Activated naive CD8-positive, alpha-beta T cell treated with anti-CD3 and anti-CD28 coated beads for 36 hours (primary cell): ENCODE measurements around the gene KL. TPM values are rescaled to one million over a fixed set of nuclear protein-coding genes. Genes with fewer than 3 reads are reported as not detected.

Experiments used
- DNase-seq: peaks from one replicate; pipeline ENCODE4 v3.0.0; 2021
- H3K27ac Mint-ChIP-seq: one replicate; pipeline ENCODE4 v1.8.0; 2022; ENCODE audit warnings: mild to moderate bottlenecking, moderate library complexity, mixed read lengths
- H3K27me3 Mint-ChIP-seq: one replicate; pipeline ENCODE4 v1.8.0; 2022; ENCODE audit warnings: mild to moderate bottlenecking, mixed read lengths
- H3K36me3 Mint-ChIP-seq: one replicate; pipeline ENCODE4 v1.8.0; 2021; ENCODE audit warnings: mild to moderate bottlenecking, mixed read lengths
- H3K4me1 Mint-ChIP-seq: one replicate; pipeline ENCODE4 v1.8.0; 2021; ENCODE audit warnings: mixed read lengths
- H3K4me3 Mint-ChIP-seq: one replicate; pipeline ENCODE4 v1.8.0; 2022; ENCODE audit warnings: mild to moderate bottlenecking, moderate library complexity, mixed read lengths
- H3K9me3 Mint-ChIP-seq: one replicate; pipeline ENCODE4 v1.8.0; 2022; ENCODE audit warnings: mixed read lengths
- total RNA-seq, 2 experiments: library from RNA; stranded (reverse); gene quantifications; one replicate each; pipeline ENCODE4 v1.2.3, GENCODE V29; 2021

The KL gene
- total RNA-seq, 2 experiments from 2014 or later: 0.50 to 0.72 TPM

GRCh38 chr13:33100886-33101285 is 84.7 kb downstream of the KL start:
- Mint-ChIP-seq H3K4me3 (no peak overlapping the region), H3K27ac (no peak overlapping the region), H3K27me3 (peaks cover 10% of the 10 kb centered on the region), H3K36me3 (no peaks in the 10 kb centered on the region), H3K4me1 (no peaks in the 10 kb centered on the region), H3K9me3 (peaks cover 5% of the 10 kb centered on the region)
- DNase-seq: no peak

GRCh38 chr13:33101835-33102234 is 85.6 kb downstream of the KL start:
- Mint-ChIP-seq H3K27me3 (peaks cover 18% of the 10 kb centered on the region), H3K9me3 (peaks cover 5% of the 10 kb centered on the region), H3K27ac (no peak overlapping the region), H3K36me3 (no peaks in the 10 kb centered on the region), H3K4me1 (no peaks in the 10 kb centered on the region), H3K4me3 (no peak overlapping the region)
- no peak for DNase-seq

GRCh38 chr13:33103457-33103856 is 87.2 kb downstream of the KL start:
- H3K9me3 Mint-ChIP-seq: peaks cover under 1% of the 10 kb centered on the region
- H3K4me1 Mint-ChIP-seq: no peaks in the 10 kb centered on the region
- no peak for DNase-seq
- H3K27ac Mint-ChIP-seq: no peak overlapping the region
- H3K4me3 Mint-ChIP-seq: no peak overlapping the region
- peaks cover 26% of the 10 kb centered on the region for H3K27me3 Mint-ChIP-seq
- no peaks in the 10 kb centered on the region for H3K36me3 Mint-ChIP-seq

- Mint-ChIP-seq H3K9me3 (no peaks in the 10 kb centered on the region), H3K4me1 (no peaks in the 10 kb centered on the region), H3K27me3 (peaks cover 28% of the 10 kb centered on the region), H3K36me3 (no peaks in the 10 kb centered on the region), H3K4me3 (no peak overlapping the region), H3K27ac (no peak overlapping the region)
- DNase-seq: no peak
Observed at GRCh38 chr13:33105387-33106005, 89.3 kb downstream of the KL start.

GRCh38 chr13:33106656-33107360 is 90.6 kb downstream of the KL start:
- H3K4me3 Mint-ChIP-seq: no peak overlapping the region
- no peak for DNase-seq
- H3K9me3 Mint-ChIP-seq: no peaks in the 10 kb centered on the region
- peaks cover 19% of the 10 kb centered on the region for H3K27me3 Mint-ChIP-seq
- H3K36me3 Mint-ChIP-seq: no peaks in the 10 kb centered on the region
- H3K27ac Mint-ChIP-seq: no peak overlapping the region
- H3K4me1 Mint-ChIP-seq: no peaks in the 10 kb centered on the region

GRCh38 chr13:33107361-33107760 is 91.1 kb downstream of the KL start:
- no peaks in the 10 kb centered on the region for H3K4me1 Mint-ChIP-seq

GRCh38 chr13:33108620-33109019 is 92.4 kb downstream of the KL start:
- Mint-ChIP-seq H3K36me3 (no peaks in the 10 kb centered on the region), H3K27ac (no peak overlapping the region), H3K9me3 (no peaks in the 10 kb centered on the region), H3K4me1 (no peaks in the 10 kb centered on the region), H3K27me3 (peaks cover 19% of the 10 kb centered on the region), H3K4me3 (no peak overlapping the region)
- DNase-seq: no peak

More at GRCh38 chr13:33107361-33107760, 91.1 kb downstream of the KL start:
- no peaks in the 10 kb centered on the region for H3K36me3 Mint-ChIP-seq
- peaks cover 19% of the 10 kb centered on the region for H3K27me3 Mint-ChIP-seq
- H3K27ac Mint-ChIP-seq: no peak overlapping the region
- H3K9me3 Mint-ChIP-seq: no peaks in the 10 kb centered on the region
- no peak overlapping the region for H3K4me3 Mint-ChIP-seq
- DNase-seq: no peak

GRCh38 chr13:33109271-33109697 is 93.1 kb downstream of the KL start:
- DNase-seq: no peak
- Mint-ChIP-seq H3K27ac (no peak overlapping the region), H3K27me3 (peaks cover 19% of the 10 kb centered on the region), H3K4me1 (no peaks in the 10 kb centered on the region), H3K4me3 (no peak overlapping the region), H3K9me3 (no peaks in the 10 kb centered on the region), H3K36me3 (no peaks in the 10 kb centered on the region)

- DNase-seq: no peak
- no peak overlapping the region for H3K4me3 Mint-ChIP-seq
- H3K27me3 Mint-ChIP-seq: peaks cover 19% of the 10 kb centered on the region
- no peaks in the 10 kb centered on the region for H3K4me1 Mint-ChIP-seq
- no peaks in the 10 kb centered on the region for H3K36me3 Mint-ChIP-seq
- no peaks in the 10 kb centered on the region for H3K9me3 Mint-ChIP-seq
- H3K27ac Mint-ChIP-seq: no peak overlapping the region
Observed at GRCh38 chr13:33109801-33110200, 93.6 kb downstream of the KL start.

GRCh38 chr13:33110386-33110712 is 94.1 kb downstream of the KL start:
- Mint-ChIP-seq H3K27me3 (peaks cover 19% of the 10 kb centered on the region), H3K36me3 (no peaks in the 10 kb centered on the region), H3K4me3 (no peak overlapping the region), H3K9me3 (no peaks in the 10 kb centered on the region), H3K4me1 (no peaks in the 10 kb centered on the region), H3K27ac (no peak overlapping the region)
- no peak for DNase-seq

- Mint-ChIP-seq H3K36me3 (no peaks in the 10 kb centered on the region), H3K4me3 (no peak overlapping the region), H3K27ac (no peak overlapping the region), H3K4me1 (no peaks in the 10 kb centered on the region), H3K9me3 (no peaks in the 10 kb centered on the region), H3K27me3 (peaks cover 17% of the 10 kb centered on the region)
- DNase-seq: no peak
Observed at GRCh38 chr13:33110713-33111413, 94.6 kb downstream of the KL start.

GRCh38 chr13:33111414-33112110 is 95.3 kb downstream of the KL start:
- no peaks in the 10 kb centered on the region for H3K9me3 Mint-ChIP-seq
- no peak for DNase-seq
- H3K27ac Mint-ChIP-seq: no peak overlapping the region
- H3K4me1 Mint-ChIP-seq: no peaks in the 10 kb centered on the region
- H3K27me3 Mint-ChIP-seq: peaks cover 10% of the 10 kb centered on the region
- no peak overlapping the region for H3K4me3 Mint-ChIP-seq
- no peaks in the 10 kb centered on the region for H3K36me3 Mint-ChIP-seq

GRCh38 chr13:33112766-33113165 is 96.5 kb downstream of the KL start:
- no peaks in the 10 kb centered on the region for H3K4me1 Mint-ChIP-seq
- no peak for DNase-seq
- peaks cover 9% of the 10 kb centered on the region for H3K27me3 Mint-ChIP-seq
- H3K27ac Mint-ChIP-seq: no peak overlapping the region
- H3K9me3 Mint-ChIP-seq: no peaks in the 10 kb centered on the region
- H3K4me3 Mint-ChIP-seq: no peak overlapping the region
- H3K36me3 Mint-ChIP-seq: no peaks in the 10 kb centered on the region

- no peaks in the 10 kb centered on the region for H3K4me1 Mint-ChIP-seq
- no peaks in the 10 kb centered on the region for H3K36me3 Mint-ChIP-seq
Observed at GRCh38 chr13:33114146-33114545, 97.9 kb downstream of the KL start.

GRCh38 chr13:33115274-33115673 is 99.1 kb downstream of the KL start:
- no peak for DNase-seq
- H3K4me3 Mint-ChIP-seq: no peak overlapping the region
- no peaks in the 10 kb centered on the region for H3K36me3 Mint-ChIP-seq
- peaks cover 3% of the 10 kb centered on the region for H3K27me3 Mint-ChIP-seq
- H3K27ac Mint-ChIP-seq: no peak overlapping the region
- H3K9me3 Mint-ChIP-seq: no peaks in the 10 kb centered on the region
- H3K4me1 Mint-ChIP-seq: no peaks in the 10 kb centered on the region

More at GRCh38 chr13:33114146-33114545, 97.9 kb downstream of the KL start:
- Mint-ChIP-seq H3K27ac (no peak overlapping the region), H3K4me3 (no peak overlapping the region), H3K9me3 (no peaks in the 10 kb centered on the region), H3K27me3 (no peaks in the 10 kb centered on the region)
- DNase-seq: no peak
